IMR-90 (cell line): ENCODE results near the gene MTURN. TPM values are rescaled to one million over a fixed set of nuclear protein-coding genes. Genes with fewer than 3 reads are reported as not detected.

Source experiments
- ATAC-seq: fragments of 200-7000 bp; cut with Tn5 transposase; 2 replicates; pipeline ENCODE4 v1.9.1; 2020; ENCODE audit warnings: low read depth, mild to moderate bottlenecking, moderate library complexity
- BruUV-seq: library from RNA; stranded (reverse); fragments of 400-500 nt; replicated peaks from 2 replicates; lab custom pipeline; 2021; lab: Mats Ljungman, UMichigan
- CTCF ChIA-PET: fragments of 300-600 bp; formaldehyde crosslinking; extraction: SDS; loops from one replicate; lab custom pipeline; 2021; ENCODE audit warnings: antibody characterized with exemption; lab: Yijun Ruan, JAX
- POLR2A ChIA-PET: fragments of 300-600 bp; sonication (Branson Sonifier 250); formaldehyde crosslinking; loops from one replicate; lab custom pipeline; 2022; ENCODE audit warnings: antibody characterized with exemption; ENCODE audit not compliant: unreplicated experiment; lab: Charles Lee
- DNase-seq: peaks from one replicate; pipeline ENCODE4 v3.0.0; 2013
- H2AFZ ChIP-seq: replicated peaks from 2 replicates; pipeline ENCODE3; 2013; ENCODE audit warnings: low read length, mild to moderate bottlenecking; ENCODE audit not compliant: poor library complexity
- H2AK5ac ChIP-seq: 2 replicates; pipeline ENCODE4 v1.6.1; 2013; ENCODE audit warnings: low read depth, low read length, inconsistent platforms
- H2AK9ac ChIP-seq: replicated peaks from 2 replicates; pipeline ENCODE3; 2013; ENCODE audit warnings: mild to moderate bottlenecking, low read depth, low read length, moderate library complexity; ENCODE audit not compliant: poor library complexity
- H2BK120ac ChIP-seq: 2 replicates; pipeline ENCODE4 v1.6.1; 2013; ENCODE audit warnings: low read depth, low read length, inconsistent platforms
- H2BK15ac ChIP-seq: 3 replicates; pipeline ENCODE4 v1.6.1; 2013; ENCODE audit warnings: low read depth, low read length, inconsistent platforms
- H2BK20ac ChIP-seq: 2 replicates; pipeline ENCODE4 v1.6.1; 2013; ENCODE audit warnings: low read depth, mild to moderate bottlenecking, inconsistent platforms, low read length, moderate library complexity
- H2BK5ac ChIP-seq: 2 replicates; pipeline ENCODE4 v1.6.1; 2013; ENCODE audit warnings: mild to moderate bottlenecking, low read depth, low read length, inconsistent platforms; ENCODE audit not compliant: poor library complexity, severe bottlenecking
- H3K14ac ChIP-seq: replicated peaks from 2 replicates; pipeline ENCODE4 v1.6.1; 2013; ENCODE audit warnings: low read depth, low read length, inconsistent platforms
- H3K18ac ChIP-seq: 2 replicates; pipeline ENCODE4 v1.6.1; 2013; ENCODE audit warnings: low read depth, low read length, control low read depth
- H3K23ac ChIP-seq: 2 replicates; pipeline ENCODE4 v1.6.1; 2013; ENCODE audit warnings: low read depth, low read length, inconsistent platforms
- H3K27ac ChIP-seq: 2 replicates; pipeline ENCODE4 v1.5.1; 2013; ENCODE audit warnings: mild to moderate bottlenecking, control low read depth, low read length; ENCODE audit not compliant: insufficient read depth
- H3K27me3 ChIP-seq: 2 replicates; pipeline ENCODE4 v1.6.1; 2013; ENCODE audit warnings: low read length; ENCODE audit not compliant: control insufficient read depth, insufficient read depth
- H3K36me3 ChIP-seq: 2 replicates; pipeline ENCODE4 v1.6.1; 2013; ENCODE audit warnings: low read length, mixed read lengths; ENCODE audit not compliant: control insufficient read depth, insufficient read depth
- H3K4ac ChIP-seq: 2 replicates; pipeline ENCODE4 v1.6.1; 2013; ENCODE audit warnings: low read depth, low read length, inconsistent platforms
- H3K4me1 ChIP-seq: 2 replicates; pipeline ENCODE4 v1.6.1; 2013; ENCODE audit warnings: low read length, mixed read lengths; ENCODE audit not compliant: control insufficient read depth, insufficient read depth
- H3K4me2 ChIP-seq: 2 replicates; pipeline ENCODE4 v1.6.1; 2013; ENCODE audit warnings: low read depth, mild to moderate bottlenecking, control low read depth, low read length, moderate library complexity
- H3K4me3 ChIP-seq: 2 replicates; pipeline ENCODE4 v1.5.1; 2013; ENCODE audit warnings: low read depth, mild to moderate bottlenecking, control low read depth, low read length, moderate library complexity; ENCODE audit not compliant: insufficient read depth
- H3K56ac ChIP-seq: 2 replicates; pipeline ENCODE4 v1.6.1; 2013; ENCODE audit warnings: low read length, inconsistent platforms; ENCODE audit not compliant: insufficient read depth; ENCODE audit errors: extremely low read depth
- H3K79me1 ChIP-seq, 2 experiments: 2 replicates each; pipeline ENCODE4 v1.6.1; 2013; ENCODE audit warnings: low read length in 2 of 2, inconsistent platforms in 1 of 2, low read depth in 1 of 2
- H3K9ac ChIP-seq: 2 replicates; pipeline ENCODE4 v1.6.1; 2013; ENCODE audit warnings: low read depth, low read length, control low read depth
- H3K9me1 ChIP-seq: 2 replicates; pipeline ENCODE4 v1.6.1; 2013; ENCODE audit warnings: low read length, inconsistent platforms; ENCODE audit not compliant: insufficient read depth
- H3K9me3 ChIP-seq: 2 replicates; pipeline ENCODE4 v1.6.1; 2013; ENCODE audit warnings: low read length; ENCODE audit not compliant: control insufficient read depth, insufficient read depth
- H4K20me1 ChIP-seq: 2 replicates; pipeline ENCODE4 v1.6.1; 2013; ENCODE audit warnings: low read length, inconsistent platforms; ENCODE audit not compliant: insufficient read depth
- H4K5ac ChIP-seq: 2 replicates; pipeline ENCODE4 v1.6.1; 2013; ENCODE audit warnings: mild to moderate bottlenecking, low read depth, low read length, control low read depth
- H4K8ac ChIP-seq, 2 experiments: 2 replicates each; pipeline ENCODE4 v1.6.1; 2013; ENCODE audit warnings: low read depth in 2 of 2, low read length in 2 of 2, control low read depth in 1 of 2, inconsistent platforms in 1 of 2
- H4K91ac ChIP-seq: 2 replicates; pipeline ENCODE4 v1.6.1; 2013; ENCODE audit warnings: low read depth, low read length, inconsistent platforms; ENCODE audit not compliant: insufficient read depth
- BHLHE40 ChIP-seq: fragments of 150-350 bp; IDR thresholded peaks from 2 replicates; pipeline ENCODE4 v1.6.1; 2016; ENCODE audit warnings: mild to moderate bottlenecking, low read depth, low read length
- CEBPB ChIP-seq: IDR thresholded peaks from 2 replicates; pipeline ENCODE4 v1.6.1; 2012; ENCODE audit warnings: low read depth, low read length, improper control_type of control experiment
- CHD1 ChIP-seq: IDR thresholded peaks from 2 replicates; pipeline ENCODE4 v1.6.1; 2012; ENCODE audit warnings: low read depth, low read length, improper control_type of control experiment
- CTCF ChIP-seq: conservative IDR thresholded peaks from 2 replicates; pipeline ENCODE4 v1.5.1; 2012; ENCODE audit warnings: mild to moderate bottlenecking, low read depth, low read length, improper control_type of control experiment
- ELK1 ChIP-seq: fragments of 150-350 bp; IDR thresholded peaks from 2 replicates; pipeline ENCODE4 v1.6.1; 2016; ENCODE audit warnings: low read depth, mild to moderate bottlenecking, low read length, moderate library complexity, borderline replicate concordance
- FOS ChIP-seq: fragments of 150-350 bp; IDR thresholded peaks from 2 replicates; pipeline ENCODE4 v1.6.1; 2016; ENCODE audit warnings: low read depth, low read length
- MAFK ChIP-seq: IDR thresholded peaks from 2 replicates; pipeline ENCODE4 v1.6.1; 2012; ENCODE audit warnings: low read depth, low read length, improper control_type of control experiment
- MAZ ChIP-seq: IDR thresholded peaks from 2 replicates; pipeline ENCODE4 v1.6.1; 2012; ENCODE audit warnings: low read depth, mild to moderate bottlenecking, low read length, improper control_type of control experiment, moderate library complexity, borderline replicate concordance
- NFE2L2 ChIP-seq: fragments of 150-350 bp; IDR thresholded peaks from 2 replicates; pipeline ENCODE4 v1.6.1; 2016; ENCODE audit warnings: low read depth, mild to moderate bottlenecking, low read length
- POLR2A ChIP-seq: IDR thresholded peaks from 2 replicates; pipeline ENCODE4 v1.6.1; 2012; ENCODE audit warnings: mild to moderate bottlenecking, low read depth, low read length
- RAD21 ChIP-seq: IDR thresholded peaks from 2 replicates; pipeline ENCODE4 v1.6.1; 2012; ENCODE audit warnings: low read length, improper control_type of control experiment
- RCOR1 ChIP-seq: IDR thresholded peaks from 2 replicates; pipeline ENCODE4 v1.6.1; 2012; ENCODE audit warnings: mild to moderate bottlenecking, low read length, improper control_type of control experiment; ENCODE audit not compliant: insufficient replicate concordance
- RFX5 ChIP-seq: IDR thresholded peaks from 2 replicates; pipeline ENCODE4 v1.8.0; 2012; ENCODE audit warnings: low read depth, mild to moderate bottlenecking, low read length, moderate library complexity
- SMC3 ChIP-seq: fragments of 150-350 bp; IDR thresholded peaks from 2 replicates; pipeline ENCODE4 v1.6.1; 2016; ENCODE audit warnings: low read depth, mild to moderate bottlenecking, antibody characterized with exemption, low read length, moderate library complexity
- USF2 ChIP-seq: fragments of 150-350 bp; IDR thresholded peaks from 2 replicates; pipeline ENCODE4 v1.6.1; 2017; ENCODE audit warnings: mild to moderate bottlenecking, antibody characterized with exemption, low read length, low read depth
- WGBS, 2 experiments: methylation state at CpG; one replicate each; pipeline versions ENCODE4 v1.1.5 to v1.1.7; 2013; ENCODE audit warnings: missing lambda C conversion rate in 2 of 2; ENCODE audit not compliant: insufficient read length in 1 of 2; ENCODE audit errors: extremely low coverage in 2 of 2; 5-methylcytosine and 5-hydroxymethylcytosine counted together
- dilution Hi-C: fragments of 300-500 bp; cut with HindIII; formaldehyde crosslinking; loops from one replicate; pipeline ENCODE4 v1.14.3; 2018; ENCODE audit warnings: low sequenced_read_pairs; ENCODE audit not compliant: unreplicated experiment
- in situ Hi-C: fragments of 300-500 bp; cut with MboI; formaldehyde crosslinking; loops from 3 replicates; pipeline ENCODE4 v1.14.3; 2019; ENCODE audit warnings: low sequenced_read_pairs, inconsistent platforms, mixed read lengths
- intact Hi-C: fragments of 100-400 bp; cut with micrococcal nuclease; formaldehyde crosslinking; loops from 2 replicates; pipeline ENCODE4 v1.10.0; 2022
- polyA plus RNA-seq, 3 experiments: library from polyadenylated mRNA; depleted of rRNA; stranded (reverse); fragments of >200 nt; gene quantifications; 2 replicates each; pipeline ENCODE4 v1.2.3, GENCODE V29; 2012; ENCODE audit warnings: low replicate concordance in 1 of 3
- total RNA-seq: library from RNA; depleted of rRNA; stranded (reverse); fragments of >200 nt; gene quantifications from 2 replicates; pipeline ENCODE4 v1.2.3, GENCODE V29; 2012

Gene MTURN
- total and polyA plus RNA-seq, 2 of the 4 experiments (the other 2 are of a cell fraction), result 2.8 to 5.6 TPM

GRCh38 chr7:30146127-30146612 lies 11.4 kb downstream of the MTURN start:
- no peak; the same call in 1 of the 2 replicates for ATAC-seq

More at GRCh38 chr7:30146127-30146612, 11.4 kb downstream of the MTURN start:
- Histone ChIP-seq H3K9me3 (no peaks in the 10 kb centered on the region), H3K27me3 (no peaks in the 10 kb centered on the region), H3K4me3 (no peak overlapping the region), H3K4ac (no peak overlapping the region), H3K9me1 (peaks cover 2% of the 10 kb centered on the region; the same call in 1 of the 2 replicates), H3K4me2 (no peak overlapping the region), H3K18ac (no peak overlapping the region), H3K27ac (no peak overlapping the region), H3K23ac (no peak overlapping the region), H2BK120ac (no peak overlapping the region), H2AFZ (no peak overlapping the region), H3K9ac (no peak overlapping the region), H2BK15ac (no peak overlapping the region), H3K56ac (no peak overlapping the region), H4K5ac (no peak overlapping the region), H2AK5ac (no peak overlapping the region), H3K4me1 (peaks cover 5% of the 10 kb centered on the region), H2BK20ac (no peak overlapping the region), H3K79me1 (peaks cover 10 to 12% of the 10 kb centered on the region in 2 experiments; a peak in 3 of 4 replicates), H4K20me1 (no peaks in the 10 kb centered on the region), H3K36me3 (no peaks in the 10 kb centered on the region; the same call in 1 of the 2 replicates), H4K91ac (no peak overlapping the region), H2BK5ac (no peak overlapping the region), H4K8ac (no peak overlapping the region), H3K14ac (no peak overlapping the region), H2AK9ac (no peak overlapping the region)
- BruUV-seq, result no TSS peak
- WGBS, 2 experiments, result 71% methylated on average over 4 of the region's 13 CpGs; no CpG with 5 or more reads in 1 of the 2 experiments
- POLR2A ChIA-PET, result no interaction called here
- no peak for DNase-seq
- CTCF ChIA-PET, result no interaction called here
- no peak for TF ChIP-seq POLR2A
- no peak for TF ChIP-seq CEBPB
- no peak for TF ChIP-seq CHD1
- TF ChIP-seq USF2, result no peak
- TF ChIP-seq RAD21, result no peak
- TF ChIP-seq RFX5, result no peak
- no peak for TF ChIP-seq RCOR1
- no peak for TF ChIP-seq NFE2L2
- TF ChIP-seq MAZ, result no peak
- TF ChIP-seq CTCF, result no peak
- no peak for TF ChIP-seq SMC3
- TF ChIP-seq MAFK, result no peak
- no peak for TF ChIP-seq BHLHE40
- TF ChIP-seq FOS, result no peak
- TF ChIP-seq ELK1, result no peak
- intact Hi-C loops (no loop called here), in situ Hi-C loops (no loop called here), dilution Hi-C loops (no loop called here)
